ENCODE measurements around the gene CKAP5. TPM values are rescaled to one million over a fixed set of nuclear protein-coding genes. Genes with fewer than 3 reads are reported as not detected.
"Not testable (repeated sequence)": the region's sequence is repeated elsewhere in the genome, so short reads cannot be mapped to it uniquely, and the experiment has no call there.

Gene CKAP5
- polyA plus RNA-seq, 4 donors = 79.9 to 118 (median 98.6) TPM

DNA sequence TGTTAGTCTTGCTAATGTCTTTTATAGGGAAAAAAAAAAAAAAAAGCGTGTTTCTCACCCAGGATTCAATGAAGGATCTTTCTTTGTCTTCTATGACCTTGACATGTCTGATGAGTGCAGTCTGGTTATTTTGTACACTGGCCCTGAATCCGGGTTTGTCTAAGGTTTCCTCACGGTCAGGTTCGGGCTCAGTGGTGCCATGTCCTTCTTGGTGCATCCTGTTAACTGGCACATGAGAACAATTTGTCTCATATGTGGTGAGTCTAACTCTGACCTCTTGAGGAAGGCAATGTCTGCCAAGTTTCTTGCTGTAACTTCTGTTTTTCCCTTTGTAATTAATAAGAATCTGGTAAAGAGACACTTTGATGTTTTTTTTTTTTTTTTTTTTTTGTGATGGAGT, 114.5 kb downstream of the CKAP5 start:
- DNase-seq (ENCODE audit: low read depth in 4 of 4, low spot score in 3 of 4) = no peak

DNA sequence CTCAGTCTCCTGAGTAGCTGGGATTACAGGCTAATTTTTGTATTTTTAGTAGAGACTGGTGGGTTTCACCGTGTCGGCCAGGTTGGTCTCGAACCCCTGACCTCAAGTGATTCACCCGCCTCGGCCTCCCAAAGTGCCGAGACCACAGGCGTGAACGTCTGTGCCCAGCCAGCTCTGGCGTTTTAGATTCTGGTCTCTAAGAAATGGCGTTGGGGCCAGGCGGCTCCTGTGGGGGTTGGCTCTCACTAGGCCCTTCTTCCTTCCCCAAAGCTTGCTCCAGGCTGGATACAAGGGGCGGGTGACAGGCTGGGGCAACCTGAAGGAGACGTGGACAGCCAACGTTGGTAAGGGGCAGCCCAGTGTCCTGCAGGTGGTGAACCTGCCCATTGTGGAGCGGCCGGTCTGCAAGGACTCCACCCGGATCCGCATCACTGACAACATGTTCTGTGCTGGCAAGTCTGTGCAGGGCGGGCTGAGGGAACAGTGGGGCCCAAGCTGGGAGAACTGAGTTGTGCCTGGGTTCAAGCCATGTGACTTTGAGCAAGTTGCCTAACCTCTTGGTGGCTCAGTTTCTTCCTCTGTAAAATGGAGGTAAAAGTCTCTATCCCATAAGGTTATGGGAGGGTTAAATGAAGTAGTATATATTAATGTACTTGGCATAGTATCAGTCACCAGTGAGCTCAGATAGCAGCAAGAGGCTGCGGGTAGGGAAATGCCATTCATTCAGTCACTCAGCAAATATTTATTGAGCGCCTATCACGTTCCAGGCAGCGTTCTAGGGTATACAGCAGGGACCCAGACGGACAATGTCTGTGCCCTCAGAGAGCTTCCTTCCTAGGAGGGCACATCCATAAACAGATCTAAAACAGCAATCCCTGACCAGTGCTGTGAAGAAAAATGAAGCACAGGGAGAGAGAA, 116.7 kb downstream of the CKAP5 start:
- DNase-seq (ENCODE audit: low read depth in 4 of 4, low spot score in 3 of 4) = no peak

DNA sequence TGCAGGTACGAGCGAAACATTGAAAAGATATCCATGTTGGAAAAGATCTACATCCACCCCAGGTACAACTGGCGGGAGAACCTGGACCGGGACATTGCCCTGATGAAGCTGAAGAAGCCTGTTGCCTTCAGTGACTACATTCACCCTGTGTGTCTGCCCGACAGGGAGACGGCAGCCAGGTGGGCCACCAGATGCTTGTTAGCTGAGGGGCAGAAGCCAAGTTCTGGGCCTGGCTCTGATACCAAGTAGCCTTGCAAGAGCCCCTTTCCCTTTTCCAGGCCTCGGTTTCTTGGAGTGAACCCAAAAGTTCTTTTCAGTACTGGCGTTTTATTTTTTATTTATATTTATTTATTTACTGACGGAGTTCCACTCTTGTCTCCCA, 117.4 kb downstream of the CKAP5 start:
- no peak for DNase-seq (ENCODE audit: low read depth in 4 of 4, low spot score in 3 of 4)

DNA sequence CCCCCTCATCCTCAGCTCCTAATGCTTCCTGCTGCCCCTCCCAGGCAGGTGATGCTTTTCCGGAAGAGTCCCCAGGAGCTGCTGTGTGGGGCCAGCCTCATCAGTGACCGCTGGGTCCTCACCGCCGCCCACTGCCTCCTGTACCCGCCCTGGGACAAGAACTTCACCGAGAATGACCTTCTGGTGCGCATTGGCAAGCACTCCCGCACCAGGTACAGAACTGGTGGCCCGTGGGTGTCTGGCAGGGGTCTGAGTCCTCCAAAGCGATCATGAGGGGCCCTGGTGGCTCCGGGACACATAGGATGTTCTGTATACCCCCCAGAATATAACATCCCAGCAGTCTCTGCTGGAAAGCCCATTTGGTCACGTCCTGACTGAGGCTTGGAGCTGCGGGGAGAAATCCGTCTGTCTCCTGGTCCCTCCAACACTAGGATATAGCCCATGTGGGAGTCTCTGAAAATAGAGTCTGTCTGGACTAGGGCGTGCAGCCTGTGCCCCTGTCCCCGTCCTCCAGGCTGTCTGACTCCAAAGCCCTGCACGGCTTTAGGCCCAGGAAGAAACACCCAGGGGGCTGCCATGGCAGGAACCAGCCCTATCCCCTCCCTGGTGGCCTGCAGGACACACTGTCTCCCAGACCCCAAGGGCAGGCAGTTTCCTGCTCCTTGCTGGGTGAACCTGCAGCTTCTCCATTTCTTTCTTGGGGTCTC, 118.0 kb downstream of the CKAP5 start:
- DNase-seq (ENCODE audit: low read depth in 4 of 4, low spot score in 3 of 4) = no peak

DNA sequence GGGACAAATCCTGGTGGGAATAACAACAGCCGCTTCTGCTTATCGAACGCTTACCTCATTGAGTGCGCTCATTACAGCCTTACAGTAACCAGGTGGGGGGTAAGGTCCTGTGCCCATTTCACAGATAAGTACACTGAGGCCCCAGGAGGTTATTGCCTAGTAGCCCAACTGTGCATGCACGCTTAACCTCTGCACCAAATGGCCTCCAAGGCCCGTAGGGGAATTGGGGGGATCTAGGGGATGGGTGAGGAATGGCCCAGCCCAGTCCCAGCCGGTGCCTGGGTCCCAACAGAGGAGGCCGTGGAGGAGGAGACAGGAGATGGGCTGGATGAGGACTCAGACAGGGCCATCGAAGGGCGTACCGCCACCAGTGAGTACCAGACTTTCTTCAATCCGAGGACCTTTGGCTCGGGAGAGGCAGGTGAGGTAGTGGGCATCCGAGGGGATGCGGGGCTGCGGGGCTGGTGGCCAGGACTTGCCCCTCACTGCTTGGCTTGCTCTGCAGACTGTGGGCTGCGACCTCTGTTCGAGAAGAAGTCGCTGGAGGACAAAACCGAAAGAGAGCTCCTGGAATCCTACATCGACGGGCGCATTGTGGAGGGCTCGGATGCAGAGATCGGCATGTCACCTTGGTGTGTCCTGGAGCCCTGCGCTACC, 119.7 kb downstream of the CKAP5 start:
- no peak for DNase-seq (ENCODE audit: low read depth in 4 of 4, low spot score in 3 of 4)

DNA sequence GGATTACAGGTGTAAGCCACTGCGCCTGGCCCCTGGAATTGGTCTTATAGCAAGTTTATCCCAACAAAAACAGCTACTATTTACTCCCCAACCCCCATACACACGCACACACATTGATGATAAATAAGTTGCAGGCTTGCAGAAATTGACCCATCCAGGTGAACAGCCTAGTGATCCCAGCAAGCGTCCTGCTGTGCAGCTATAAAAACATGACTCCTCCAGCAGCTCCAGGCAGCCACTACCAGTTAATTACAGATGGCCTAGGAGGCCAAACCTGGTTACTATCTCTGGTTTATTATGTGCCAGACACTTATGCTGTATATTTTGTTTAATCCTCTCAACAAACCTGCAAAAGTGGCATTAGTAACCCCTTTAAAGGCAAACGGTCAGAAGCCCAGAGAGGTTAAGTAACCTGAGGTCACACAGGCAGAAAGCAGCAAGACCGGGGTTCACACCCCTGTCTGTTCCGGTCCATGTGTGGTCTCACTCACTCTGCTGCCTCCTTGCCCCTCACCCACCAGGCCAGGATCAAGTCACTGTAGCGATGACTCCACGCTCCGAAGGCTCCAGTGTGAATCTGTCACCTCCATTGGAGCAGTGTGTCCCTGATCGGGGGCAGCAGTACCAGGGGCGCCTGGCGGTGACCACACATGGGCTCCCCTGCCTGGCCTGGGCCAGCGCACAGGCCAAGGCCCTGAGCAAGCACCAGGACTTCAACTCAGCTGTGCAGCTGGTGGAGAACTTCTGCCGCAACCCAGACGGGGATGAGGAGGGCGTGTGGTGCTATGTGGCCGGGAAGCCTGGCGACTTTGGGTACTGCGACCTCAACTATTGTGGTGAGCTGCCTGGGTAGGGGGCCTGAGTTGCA, 120.5 kb downstream of the CKAP5 start:
- no peak for DNase-seq (ENCODE audit: low read depth in 4 of 4, low spot score in 3 of 4)

DNA sequence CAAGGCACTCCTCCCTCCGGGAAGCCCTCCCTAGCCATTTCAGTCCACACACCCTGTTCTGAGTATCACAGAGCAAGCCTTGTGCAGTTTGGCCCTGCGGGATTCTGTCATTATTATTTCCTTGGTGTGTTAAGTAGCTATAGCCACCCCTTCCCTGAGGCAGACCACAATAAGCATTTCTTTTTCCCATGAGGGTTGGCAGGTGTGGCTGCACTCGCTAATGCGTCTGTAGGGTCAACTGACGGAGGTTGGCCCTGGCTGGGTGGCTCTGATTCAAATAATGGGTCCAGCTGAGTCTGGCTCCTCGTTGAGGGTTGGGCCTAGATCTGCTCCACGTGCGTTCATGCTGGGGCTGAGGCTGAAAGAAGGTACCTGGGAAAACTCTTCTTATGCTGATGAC, 122.0 kb downstream of the CKAP5 start:
- DNase-seq (ENCODE audit: low read depth in 4 of 4, low spot score in 3 of 4) = no peak

DNA sequence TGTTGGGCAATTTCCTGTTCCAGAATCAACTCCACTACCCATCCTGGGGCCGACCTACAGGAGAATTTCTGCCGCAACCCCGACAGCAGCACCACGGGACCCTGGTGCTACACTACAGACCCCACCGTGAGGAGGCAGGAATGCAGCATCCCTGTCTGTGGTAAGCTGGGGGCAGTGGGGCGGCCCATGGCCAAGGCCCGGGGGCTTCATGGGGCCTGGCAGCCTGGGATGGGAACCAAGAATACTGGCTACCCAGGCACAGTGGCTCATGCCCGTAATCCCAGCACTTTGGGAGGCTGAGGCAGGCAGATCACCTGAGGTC, 122.8 kb downstream of the CKAP5 start:
- DNase-seq (ENCODE audit: low read depth in 4 of 4, low spot score in 3 of 4) = no peak

DNA sequence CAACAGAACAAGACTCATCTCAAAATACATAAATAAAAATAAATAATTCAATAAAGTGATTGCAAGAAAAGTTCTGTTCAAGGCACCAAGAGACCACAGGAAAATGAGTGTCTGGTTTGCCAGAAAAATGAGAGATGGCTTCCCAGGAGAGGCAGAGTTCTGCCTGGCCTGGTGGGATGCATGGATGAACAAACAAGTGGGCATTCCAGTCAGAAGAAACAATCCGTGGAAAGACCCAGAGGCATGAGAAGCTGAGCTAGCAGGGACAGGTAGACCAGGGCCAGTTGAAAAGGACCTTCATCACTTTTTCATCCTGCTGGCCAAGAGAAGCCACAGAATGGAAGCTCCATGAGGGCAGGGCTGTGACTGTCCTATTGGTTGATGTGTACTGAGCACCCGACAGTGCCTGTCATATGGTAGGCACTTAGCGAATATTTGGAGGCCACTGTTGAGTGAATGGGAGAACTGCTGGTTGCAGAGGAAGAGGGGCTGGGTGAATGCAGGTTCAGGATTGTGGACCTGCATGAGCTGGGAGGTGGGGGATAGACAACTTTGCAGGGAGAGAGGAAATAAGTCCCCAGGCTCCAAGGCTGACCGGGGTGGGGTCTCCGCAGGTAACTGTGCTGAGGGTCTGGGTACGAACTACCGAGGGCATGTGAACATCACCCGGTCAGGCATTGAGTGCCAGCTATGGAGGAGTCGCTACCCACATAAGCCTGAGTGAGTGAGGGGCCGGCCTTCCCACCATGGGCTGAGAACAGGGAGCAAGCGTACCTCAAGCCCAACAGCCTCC, 123.3 kb downstream of the CKAP5 start:
- no peak for DNase-seq (ENCODE audit: low read depth in 4 of 4, low spot score in 3 of 4)

DNA sequence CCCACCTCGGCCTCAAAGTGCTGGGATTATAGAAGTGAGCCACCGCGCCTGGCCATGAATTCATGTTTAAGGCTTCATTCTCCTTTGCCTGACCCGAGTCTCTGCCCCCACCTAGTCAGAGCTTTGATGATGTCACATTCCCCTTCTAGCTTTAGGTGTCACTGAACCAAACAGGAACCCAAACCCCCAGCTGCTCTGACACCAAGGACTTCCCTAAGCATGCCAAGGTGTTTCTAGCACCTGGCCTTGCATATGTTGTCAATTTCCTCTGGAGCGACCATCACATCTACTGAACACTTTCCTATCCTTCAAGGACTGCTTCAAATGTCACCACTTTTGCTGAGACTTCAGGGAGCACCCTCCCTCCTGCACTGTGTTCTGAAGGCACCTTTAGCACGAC, 124.8 kb downstream of the CKAP5 start:
- DNase-seq (ENCODE audit: low read depth in 4 of 4, low spot score in 3 of 4) = no peak

DNA sequence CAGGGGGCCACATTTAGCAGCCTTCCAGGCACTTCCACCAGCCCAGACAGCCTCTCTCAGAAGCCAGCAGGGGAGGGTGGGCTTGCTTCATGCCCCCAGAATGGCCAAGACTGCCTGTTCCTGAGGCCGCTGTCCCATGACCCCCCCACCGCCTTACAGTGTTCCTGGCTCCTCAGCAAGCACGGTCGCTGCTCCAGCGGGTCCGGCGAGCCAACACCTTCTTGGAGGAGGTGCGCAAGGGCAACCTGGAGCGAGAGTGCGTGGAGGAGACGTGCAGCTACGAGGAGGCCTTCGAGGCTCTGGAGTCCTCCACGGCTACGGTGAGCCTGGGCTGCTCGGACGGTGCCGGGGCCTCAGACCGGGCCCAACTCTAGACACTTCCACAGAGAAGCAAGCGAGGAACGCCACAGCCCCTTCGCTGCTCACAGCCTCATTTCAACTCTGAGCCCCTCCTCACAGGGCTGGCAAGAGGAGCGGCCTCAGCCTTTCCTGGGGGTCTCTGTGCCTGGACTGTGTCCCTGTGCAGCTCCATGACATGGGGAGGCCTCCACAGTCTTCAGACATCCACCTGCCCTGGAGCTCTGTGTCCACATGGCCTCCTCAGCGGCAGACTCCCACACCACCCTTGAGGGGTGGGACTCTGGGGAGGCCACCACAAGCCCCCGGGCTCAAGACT, 126.4 kb downstream of the CKAP5 start:
- DNase-seq (ENCODE audit: low read depth in 4 of 4, low spot score in 3 of 4) = no peak

DNA sequence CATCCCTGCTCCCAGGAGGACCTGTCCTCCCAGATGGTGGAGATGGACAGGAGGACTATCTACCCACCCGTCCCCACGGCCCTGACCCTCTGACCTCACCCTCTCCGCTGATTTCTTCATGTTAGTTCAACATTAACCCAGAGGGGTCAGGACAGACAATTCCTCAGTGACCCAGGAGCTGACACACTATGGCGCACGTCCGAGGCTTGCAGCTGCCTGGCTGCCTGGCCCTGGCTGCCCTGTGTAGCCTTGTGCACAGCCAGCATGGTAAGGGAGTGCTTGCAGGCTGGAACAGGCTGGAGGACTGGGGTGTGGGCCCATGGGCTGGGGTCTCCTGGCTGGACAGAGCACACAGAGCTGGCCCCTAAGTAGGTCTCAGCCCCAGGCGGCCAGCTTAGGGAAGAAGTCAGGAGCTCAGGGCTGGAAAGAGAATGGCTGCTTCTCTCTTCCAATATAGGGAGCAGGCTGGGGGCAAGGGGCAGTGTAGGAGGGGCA, 127.0 kb downstream of the CKAP5 start, which contains the start of gene F2:
Gene F2, plus strand, starts transcription at position 166 of the 495 bp plus-strand sequence. Its CDS starts 23 bp downstream, at position 189.
- DNase-seq (ENCODE audit: low read depth in 4 of 4, low spot score in 3 of 4) = no peak

DNA sequence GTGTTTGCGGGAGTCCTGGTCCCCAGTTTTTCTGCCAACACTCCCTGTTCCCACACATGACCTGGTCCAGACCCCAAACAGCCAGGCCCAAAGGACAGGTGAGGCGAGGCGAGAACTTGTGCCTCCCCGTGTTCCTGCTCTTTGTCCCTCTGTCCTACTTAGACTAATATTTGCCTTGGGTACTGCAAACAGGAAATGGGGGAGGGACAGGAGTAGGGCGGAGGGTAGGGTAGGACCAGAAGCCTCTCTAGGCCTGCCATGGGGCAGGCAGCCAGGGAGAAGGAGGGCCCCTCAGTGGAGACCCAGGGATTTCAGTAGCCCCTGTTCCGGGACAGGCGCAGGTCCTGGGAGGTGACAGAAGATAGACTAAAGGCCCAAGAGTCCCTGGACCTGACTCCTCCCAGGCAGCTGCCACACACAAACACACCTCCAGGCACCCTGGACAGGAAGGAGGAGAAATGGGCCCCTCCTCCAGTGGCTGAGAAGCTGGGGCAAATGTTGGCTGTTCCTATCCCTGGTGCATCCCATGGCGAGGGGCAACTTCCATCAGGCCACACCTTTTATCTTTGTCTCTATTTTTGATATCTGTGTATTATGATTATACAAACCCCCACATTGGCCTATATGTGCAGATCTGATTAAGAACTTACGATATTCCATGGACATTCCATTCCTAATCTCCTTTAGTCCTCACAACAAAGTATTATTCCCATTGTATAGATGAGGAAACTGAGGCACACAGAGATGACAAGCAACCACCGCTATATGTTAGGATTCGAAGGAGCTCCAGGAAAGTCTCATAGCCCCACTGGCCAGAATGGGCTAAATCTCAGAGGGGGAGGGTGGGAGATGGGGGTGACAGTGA, 127.7 kb downstream of the CKAP5 start:
- no peak for DNase-seq (ENCODE audit: low read depth in 4 of 4, low spot score in 3 of 4)

DNA sequence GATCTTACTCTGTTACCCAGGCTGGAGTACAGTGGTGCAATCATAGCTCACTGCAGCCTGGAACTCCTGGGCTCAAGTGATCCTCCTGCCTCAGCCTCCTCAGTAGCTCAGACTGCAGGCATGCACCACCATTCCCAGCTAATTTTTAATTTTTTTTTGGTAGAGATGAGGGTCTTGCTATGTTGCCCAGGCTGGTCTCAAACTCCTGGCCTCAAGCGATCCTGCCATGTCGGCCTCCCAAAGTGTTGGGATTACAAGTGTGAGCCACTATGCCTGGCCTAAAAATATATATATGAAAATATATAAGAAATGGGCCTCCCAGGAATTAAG, 128.3 kb downstream of the CKAP5 start:
- DNase-seq (ENCODE audit: low read depth in 4 of 4, low spot score in 3 of 4) = not testable (repeated sequence)

DNA sequence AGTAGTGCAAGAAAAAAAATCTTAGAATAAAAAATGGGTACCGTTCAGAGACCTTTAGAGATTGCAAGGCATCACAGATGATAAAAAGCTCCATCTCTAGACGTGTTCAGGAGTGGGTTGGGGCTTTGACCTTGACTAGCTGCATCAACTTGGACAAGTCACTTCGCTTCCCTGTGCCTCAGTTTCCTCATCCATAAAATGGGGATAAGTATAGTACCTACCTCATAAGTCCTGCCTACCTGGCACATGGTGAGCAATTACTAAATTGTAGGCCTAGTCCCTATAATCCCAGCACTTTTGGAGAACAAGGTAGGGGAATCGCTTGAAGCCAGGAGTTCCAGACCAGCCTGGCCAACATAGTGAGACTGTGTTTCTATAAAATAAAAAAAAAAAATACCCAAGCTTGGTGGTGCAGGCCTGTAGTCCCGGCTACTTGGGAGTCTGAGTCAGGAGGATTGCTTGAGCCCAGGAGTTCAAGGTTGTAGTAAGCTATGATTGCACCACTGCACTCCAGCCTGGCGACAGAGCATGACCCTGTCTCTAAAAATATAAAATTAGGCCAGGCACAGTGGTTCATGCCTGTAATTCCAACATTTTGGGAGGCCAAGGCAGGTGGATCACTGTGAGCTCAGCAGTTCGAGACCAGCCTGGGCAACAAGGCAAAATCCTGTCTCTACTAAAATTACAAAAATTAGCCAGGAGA, 133.1 kb downstream of the CKAP5 start:
- no peak for DNase-seq (ENCODE audit: low read depth in 4 of 4, low spot score in 3 of 4)

DNA sequence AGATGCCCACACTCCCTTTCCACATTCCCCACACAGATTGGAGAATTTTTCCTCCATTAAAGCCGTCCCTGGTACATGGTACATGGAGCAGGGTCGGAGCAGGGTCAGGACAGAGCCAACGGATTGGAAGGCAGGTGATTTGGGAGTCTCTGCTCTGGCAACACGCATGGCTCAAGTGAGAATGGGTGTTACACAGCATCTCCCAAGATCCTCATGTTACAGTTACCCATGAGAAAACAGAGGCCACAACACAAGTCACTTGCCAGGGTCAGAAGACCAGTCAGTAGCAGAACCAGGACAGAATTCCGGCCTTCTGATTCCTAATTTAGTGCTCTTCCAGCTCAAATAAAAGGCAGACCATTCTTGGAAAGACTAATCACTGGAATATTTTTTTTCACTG, 134.8 kb downstream of the CKAP5 start:
- DNase-seq (ENCODE audit: low read depth in 4 of 4, low spot score in 3 of 4) = no peak

DNA sequence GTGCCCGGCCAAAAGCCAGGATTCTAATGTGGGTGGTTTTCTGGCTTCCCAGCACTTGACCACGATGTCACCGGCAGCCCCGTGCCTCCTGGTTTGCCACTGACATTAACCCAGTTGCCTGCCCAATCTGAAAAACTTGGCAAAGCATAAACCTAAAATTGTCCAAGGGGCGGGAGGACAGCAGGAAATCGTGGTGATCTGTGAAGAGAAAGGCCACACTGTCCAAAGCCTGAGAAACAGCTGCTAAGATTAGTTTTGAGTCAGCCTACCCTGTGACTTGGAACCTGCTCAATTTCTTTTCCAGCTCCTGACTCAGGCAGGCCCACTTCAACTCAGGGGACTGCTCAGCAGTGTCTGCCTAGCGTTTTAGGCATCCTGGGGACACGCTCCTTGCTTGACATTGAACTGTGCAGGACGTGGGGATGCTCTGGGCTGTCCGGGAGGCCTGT, 135.2 kb downstream of the CKAP5 start:
- DNase-seq (ENCODE audit: low read depth in 4 of 4, low spot score in 3 of 4) = no peak

DNA sequence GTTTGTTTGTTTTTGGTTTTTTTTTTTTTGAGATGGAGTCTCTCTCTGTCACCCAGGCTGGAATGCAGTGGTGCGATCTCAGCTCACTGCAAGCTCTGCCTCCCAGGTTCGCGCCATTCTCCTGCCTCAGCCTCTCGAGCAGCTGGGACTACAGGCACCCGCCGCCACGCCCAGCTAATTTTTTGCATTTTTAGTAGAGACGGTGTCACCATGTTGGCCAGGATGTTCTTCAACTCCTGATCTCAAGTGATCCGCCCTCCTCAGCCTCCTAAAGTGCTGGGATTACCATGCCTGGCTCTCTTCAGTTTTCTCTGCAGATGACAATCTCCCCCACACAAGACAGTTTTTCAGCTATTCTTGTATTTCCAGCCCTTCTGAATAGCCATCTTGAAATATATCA, 136.7 kb downstream of the CKAP5 start:
- not testable (repeated sequence) for DNase-seq (ENCODE audit: low read depth in 4 of 4, low spot score in 3 of 4)
